ENCODE data around the gene POLR1G. TPM values are rescaled to one million over a fixed set of nuclear protein-coding genes. Genes with fewer than 3 reads are reported as not detected.
"Not testable (repeated sequence)": the region's sequence is repeated elsewhere in the genome, so short reads cannot be mapped to it uniquely, and the experiment has no call there.

The POLR1G gene
- total RNA-seq, 2 donors from 2014 or later: 11.0 to 25.4 TPM

GRCh38 chr19:45420871-45421270 is 14.4 kb downstream of the POLR1G start:
- no peaks in the 10 kb centered on the region for H3K9me3 Mint-ChIP-seq
- no peak for DNase-seq (ENCODE audit: low spot score)
- H3K27ac Mint-ChIP-seq: peak overlapping the region; percentile 23 to 70
- no peaks in the 10 kb centered on the region for H3K36me3 Mint-ChIP-seq
- H3K27me3 Mint-ChIP-seq: no peaks in the 10 kb centered on the region
- H3K4me3 Mint-ChIP-seq: no peak overlapping the region
- peaks cover 37 to 38% of the 10 kb centered on the region in 2 donors for H3K4me1 Mint-ChIP-seq (ENCODE audit: low read depth in 2 of 2)
- ATAC-seq: no peak

DNA sequence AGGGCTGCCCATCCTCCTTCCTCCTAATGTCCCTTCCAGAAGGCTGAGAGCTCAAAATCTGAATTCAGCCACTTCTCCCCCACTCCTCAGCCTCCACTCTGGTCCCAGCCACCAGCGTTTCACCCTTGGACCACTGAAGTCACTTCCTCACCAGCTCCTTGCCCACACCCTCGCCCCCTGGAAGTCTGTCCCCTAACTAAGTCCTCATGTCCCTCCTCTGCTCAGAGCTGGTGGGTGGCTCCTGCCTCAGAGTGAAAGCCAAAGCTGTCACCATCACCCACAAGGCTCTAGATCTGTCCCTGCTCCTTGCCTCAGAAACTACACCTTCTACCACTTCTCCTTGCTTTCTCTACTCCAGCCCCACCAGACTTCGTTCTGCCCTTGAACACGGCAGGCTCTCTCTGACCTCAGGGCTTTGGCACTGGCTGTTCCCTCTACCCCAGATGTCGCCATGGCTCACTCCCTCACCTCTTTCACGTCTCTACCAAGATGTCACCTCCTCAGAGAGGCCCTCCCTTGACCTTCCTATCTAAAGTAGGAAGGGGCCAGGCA is 15.6 kb downstream of the POLR1G start:
- no peaks in the 10 kb centered on the region for H3K36me3 Mint-ChIP-seq
- H3K27ac Mint-ChIP-seq: peak overlapping the region; percentile 73 to 96
- H3K9me3 Mint-ChIP-seq: no peaks in the 10 kb centered on the region
- DNase-seq (ENCODE audit: low spot score): no peak
- peak overlapping the region; percentile 25 for H3K4me3 Mint-ChIP-seq
- no peaks in the 10 kb centered on the region for H3K27me3 Mint-ChIP-seq
- peaks cover 40 to 41% of the 10 kb centered on the region in 2 donors for H3K4me1 Mint-ChIP-seq (ENCODE audit: low read depth in 2 of 2)
- ATAC-seq: no peak

GRCh38 chr19:45423033-45423588 is 16.7 kb downstream of the POLR1G start:
- H3K27ac Mint-ChIP-seq: peak overlapping the region; percentile 96 to 98
- H3K4me3 Mint-ChIP-seq: peak overlapping the region; percentile 92
- H3K4me1 Mint-ChIP-seq (ENCODE audit: low read depth in 2 of 2): peaks cover 41 to 42% of the 10 kb centered on the region in 2 donors
- no peaks in the 10 kb centered on the region for H3K27me3 Mint-ChIP-seq
- DNase-seq (ENCODE audit: low spot score): no peak
- no peak for ATAC-seq
- H3K36me3 Mint-ChIP-seq: no peaks in the 10 kb centered on the region
- H3K9me3 Mint-ChIP-seq: no peaks in the 10 kb centered on the region

DNA sequence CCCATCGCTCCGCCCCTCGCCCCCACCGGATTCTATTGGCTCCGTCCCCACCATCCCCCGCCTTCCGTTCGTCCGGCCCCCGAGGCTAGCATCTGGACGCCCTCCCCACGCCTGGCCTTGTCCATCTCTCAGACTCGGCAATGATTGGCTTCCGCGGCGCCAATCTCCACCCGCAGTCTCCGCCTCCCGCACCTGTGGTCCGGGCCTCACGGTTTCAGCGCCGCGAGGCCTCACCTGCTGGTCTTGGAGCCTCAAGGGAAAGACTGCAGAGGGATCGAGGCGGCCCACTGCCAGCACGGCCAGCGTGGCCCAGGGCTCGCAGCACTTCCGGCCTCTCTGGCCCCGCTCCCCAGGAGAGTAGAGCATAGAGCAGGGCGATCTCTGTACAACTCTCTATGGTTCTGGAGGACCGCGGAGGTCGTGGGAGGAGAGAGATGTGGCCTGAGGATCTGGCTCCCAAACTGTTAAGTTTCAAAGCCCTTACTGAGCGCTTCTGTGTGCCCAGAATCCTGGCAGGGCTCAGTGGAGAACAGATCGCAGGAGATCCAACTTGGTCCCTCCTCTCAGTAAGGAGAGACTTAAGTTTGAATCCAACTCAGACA is 17.2 kb downstream of the POLR1G start, which contains the start of gene ERCC1:
Gene ERCC1 (minus strand): TSS at position 329 of the 602 bp plus-strand sequence. CDS start 543 bp downstream, outside the sequence.
- H3K4me1 Mint-ChIP-seq (ENCODE audit: low read depth in 2 of 2): peaks cover 42% of the 10 kb centered on the region in 2 donors
- DNase-seq (ENCODE audit: low spot score) (peak; percentile 96), ATAC-seq (peak; percentile 92 to 95)
- peak within 1 kb of the TSS; percentile 96 to 98 for H3K27ac Mint-ChIP-seq
- peak within 1 kb of the TSS; percentile 92 for H3K4me3 Mint-ChIP-seq
- no peaks in the 10 kb centered on the region for H3K9me3 Mint-ChIP-seq
- no peaks in the 10 kb centered on the region for H3K27me3 Mint-ChIP-seq
- H3K36me3 Mint-ChIP-seq: no peaks in the 10 kb centered on the region

DNA sequence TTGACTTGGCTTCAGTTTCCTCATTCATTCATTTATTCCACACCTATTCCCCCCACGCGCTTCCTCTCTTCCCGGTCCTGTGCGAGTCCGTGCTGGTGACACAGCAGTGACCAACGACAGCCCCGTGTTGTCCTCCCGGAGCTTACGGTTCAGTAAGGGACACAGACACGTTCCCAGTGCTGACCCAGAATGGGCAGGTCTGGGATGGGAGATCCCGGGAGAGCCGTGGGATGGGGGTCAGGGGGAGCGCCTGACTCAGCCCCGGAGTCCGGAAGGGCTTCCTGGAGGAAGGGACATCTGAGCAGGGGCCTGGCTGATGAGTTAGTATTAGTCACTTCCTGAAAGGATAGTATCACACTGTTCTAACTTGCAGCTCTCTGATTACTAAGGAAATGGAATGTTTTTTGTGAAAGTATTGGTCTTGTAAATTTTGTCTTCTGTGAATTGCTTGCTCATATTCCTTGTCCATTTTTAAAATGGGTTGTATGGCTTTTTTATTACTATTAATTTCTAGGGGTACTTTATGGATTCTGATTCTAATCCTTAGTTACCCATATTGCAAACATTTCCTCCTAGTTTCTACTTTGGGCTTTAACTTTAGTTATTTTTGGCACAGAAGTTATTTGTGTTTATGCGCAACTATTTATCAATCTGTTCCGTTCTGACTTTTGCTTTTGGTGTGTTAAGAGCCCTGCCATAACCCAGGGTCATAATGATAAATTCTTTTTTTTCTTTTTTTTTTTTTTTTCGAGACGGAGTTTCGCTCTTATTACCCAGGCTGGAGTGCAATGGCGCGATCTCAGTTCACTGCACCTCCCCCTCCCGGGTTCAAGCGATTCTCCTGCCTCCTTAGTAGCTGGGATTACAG is 18.0 kb downstream of the POLR1G start:
- peak overlapping the region; percentile 92 for H3K4me3 Mint-ChIP-seq
- ATAC-seq: peak; percentile 76 to 79
- H3K36me3 Mint-ChIP-seq: no peaks in the 10 kb centered on the region
- no peaks in the 10 kb centered on the region for H3K27me3 Mint-ChIP-seq
- H3K27ac Mint-ChIP-seq: peak overlapping the region; percentile 96 to 98
- peak; percentile 86 for DNase-seq (ENCODE audit: low spot score)
- no peaks in the 10 kb centered on the region for H3K9me3 Mint-ChIP-seq
- peaks cover 41 to 42% of the 10 kb centered on the region in 2 donors for H3K4me1 Mint-ChIP-seq (ENCODE audit: low read depth in 2 of 2)

GRCh38 chr19:45428384-45429231 is 22.2 kb downstream of the POLR1G start:
- DNase-seq (ENCODE audit: low spot score): no peak
- H3K4me1 Mint-ChIP-seq (ENCODE audit: low read depth in 2 of 2): peaks cover 19 to 21% of the 10 kb centered on the region in 2 donors
- H3K36me3 Mint-ChIP-seq: no peaks in the 10 kb centered on the region
- H3K27ac Mint-ChIP-seq: peak overlapping the region; percentile 56 to 63
- H3K9me3 Mint-ChIP-seq: no peaks in the 10 kb centered on the region
- peak; percentile 4 to 51 for ATAC-seq
- H3K27me3 Mint-ChIP-seq: no peaks in the 10 kb centered on the region
- H3K4me3 Mint-ChIP-seq: peak overlapping the region; percentile 85

GRCh38 chr19:45429896-45430295 is 23.5 kb downstream of the POLR1G start:
- not testable (repeated sequence) for DNase-seq (ENCODE audit: low spot score); H3K27ac Mint-ChIP-seq; H3K27me3 Mint-ChIP-seq; ATAC-seq; H3K4me3 Mint-ChIP-seq; H3K9me3 Mint-ChIP-seq; H3K36me3 Mint-ChIP-seq
- H3K4me1 Mint-ChIP-seq (ENCODE audit: low read depth in 2 of 2): peaks cover 10% of the 10 kb centered on the region in 2 donors

GRCh38 chr19:45431008-45431407 is 24.6 kb downstream of the POLR1G start:
- H3K9me3 Mint-ChIP-seq; H3K27me3 Mint-ChIP-seq; ATAC-seq; H3K4me1 Mint-ChIP-seq (ENCODE audit: low read depth in 2 of 2); DNase-seq (ENCODE audit: low spot score); H3K27ac Mint-ChIP-seq; H3K36me3 Mint-ChIP-seq; H3K4me3 Mint-ChIP-seq: not testable (repeated sequence)

DNA sequence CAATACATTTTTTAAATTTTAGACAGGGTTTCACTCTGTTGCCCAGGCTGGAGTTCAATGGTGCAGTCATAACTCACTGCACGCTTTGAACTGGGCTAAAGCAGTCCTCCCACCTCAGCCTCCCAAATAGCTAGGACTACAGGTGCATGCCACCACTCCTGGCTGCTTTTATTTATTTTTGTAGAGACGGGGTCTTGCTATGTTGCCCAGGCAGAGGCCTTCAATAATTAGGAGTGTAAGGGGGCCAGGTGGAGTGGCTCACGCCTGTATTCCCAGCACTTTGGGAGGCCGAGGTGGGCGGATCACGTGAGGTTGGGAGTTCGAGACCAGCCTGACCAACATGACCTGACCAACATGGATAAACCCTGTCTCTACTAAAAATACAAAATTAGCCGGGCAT is 26.1 kb downstream of the POLR1G start:
- not testable (repeated sequence) for ATAC-seq; DNase-seq (ENCODE audit: low spot score); H3K27me3 Mint-ChIP-seq; H3K4me1 Mint-ChIP-seq (ENCODE audit: low read depth in 2 of 2); H3K4me3 Mint-ChIP-seq; H3K36me3 Mint-ChIP-seq; H3K27ac Mint-ChIP-seq; H3K9me3 Mint-ChIP-seq

- DNase-seq (ENCODE audit: low spot score) (no peak), ATAC-seq (no peak)
- Mint-ChIP-seq H3K27me3 (no peaks in the 10 kb centered on the region), H3K9me3 (no peaks in the 10 kb centered on the region), H3K4me1 (ENCODE audit: low read depth in 2 of 2) (peaks cover 14 to 15% of the 10 kb centered on the region in 2 donors), H3K27ac (no peak overlapping the region), H3K36me3 (no peaks in the 10 kb centered on the region), H3K4me3 (no peak overlapping the region)
These were observed 30.9 kb downstream of the POLR1G start for GRCh38 chr19:45437328-45437727.

GRCh38 chr19:45439190-45439568 is 32.7 kb downstream of the POLR1G start:
- H3K36me3 Mint-ChIP-seq: no peaks in the 10 kb centered on the region
- peak overlapping the region; percentile 82 for H3K4me3 Mint-ChIP-seq
- no peaks in the 10 kb centered on the region for H3K9me3 Mint-ChIP-seq
- no peaks in the 10 kb centered on the region for H3K27me3 Mint-ChIP-seq
- H3K4me1 Mint-ChIP-seq (ENCODE audit: low read depth in 2 of 2): peaks cover 29 to 30% of the 10 kb centered on the region in 2 donors
- DNase-seq (ENCODE audit: low spot score) (no peak), ATAC-seq (no peak)
- no peak overlapping the region for H3K27ac Mint-ChIP-seq

DNA sequence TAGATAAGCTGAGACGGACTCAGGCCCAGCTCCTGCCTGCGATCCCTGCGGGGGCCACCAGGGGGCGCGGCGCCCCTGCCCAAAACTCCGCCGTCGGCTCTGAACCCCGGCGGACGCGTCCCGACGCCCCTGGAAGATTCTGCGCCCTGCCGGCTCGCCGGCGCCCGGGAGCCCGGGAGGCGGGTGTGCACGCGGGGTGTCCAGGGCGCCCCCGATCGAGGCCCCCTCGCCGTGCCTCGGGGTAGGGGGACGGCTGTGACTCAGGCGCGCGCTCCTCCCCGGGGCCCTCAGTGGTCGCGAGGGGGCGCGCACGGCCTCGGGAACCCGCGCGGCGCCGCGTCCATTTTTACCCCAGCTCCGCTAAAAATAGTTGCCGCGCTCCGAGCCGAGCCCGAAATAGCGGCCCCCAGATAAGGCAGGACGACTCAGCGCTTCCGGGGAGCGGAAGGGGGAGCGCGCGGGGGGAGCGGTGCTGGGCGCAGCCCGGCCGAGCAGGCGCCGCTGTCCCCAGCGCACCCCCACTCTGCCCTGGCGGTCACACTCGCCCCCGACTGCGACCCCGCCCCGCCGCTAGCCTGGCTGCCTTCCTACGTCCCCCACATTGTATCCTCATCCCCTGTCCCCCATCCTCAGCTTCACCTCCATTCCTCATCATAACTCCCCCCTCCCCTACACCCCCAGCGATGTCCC is 33.3 kb downstream of the POLR1G start:
- ATAC-seq: peak; percentile 82 to 84
- Mint-ChIP-seq H3K4me3 (peak overlapping the region; percentile 82), H3K36me3 (no peaks in the 10 kb centered on the region), H3K27ac (peak overlapping the region; percentile 73 to 89), H3K4me1 (ENCODE audit: low read depth in 2 of 2) (peaks cover 34 to 35% of the 10 kb centered on the region in 2 donors), H3K27me3 (no peaks in the 10 kb centered on the region), H3K9me3 (no peaks in the 10 kb centered on the region)
- DNase-seq (ENCODE audit: low spot score): peak; percentile 86
